Limb (tissue), 2 donors: ENCODE measurements around the gene MED12L.
A peak's percentile ranks its signal among the peaks of the same experiment; 100 is the strongest.
"Not testable (repeated sequence)": the region's sequence is repeated elsewhere in the genome, so short reads cannot be mapped to it uniquely, and the experiment has no call there.

Source experiments
- DNase-seq, 2 donors: peaks; one replicate each; pipeline ENCODE4 v3.0.0-alpha.2; 2016; ENCODE audit errors: extremely low spot score in 2 of 2

MED12L gene, protein sequence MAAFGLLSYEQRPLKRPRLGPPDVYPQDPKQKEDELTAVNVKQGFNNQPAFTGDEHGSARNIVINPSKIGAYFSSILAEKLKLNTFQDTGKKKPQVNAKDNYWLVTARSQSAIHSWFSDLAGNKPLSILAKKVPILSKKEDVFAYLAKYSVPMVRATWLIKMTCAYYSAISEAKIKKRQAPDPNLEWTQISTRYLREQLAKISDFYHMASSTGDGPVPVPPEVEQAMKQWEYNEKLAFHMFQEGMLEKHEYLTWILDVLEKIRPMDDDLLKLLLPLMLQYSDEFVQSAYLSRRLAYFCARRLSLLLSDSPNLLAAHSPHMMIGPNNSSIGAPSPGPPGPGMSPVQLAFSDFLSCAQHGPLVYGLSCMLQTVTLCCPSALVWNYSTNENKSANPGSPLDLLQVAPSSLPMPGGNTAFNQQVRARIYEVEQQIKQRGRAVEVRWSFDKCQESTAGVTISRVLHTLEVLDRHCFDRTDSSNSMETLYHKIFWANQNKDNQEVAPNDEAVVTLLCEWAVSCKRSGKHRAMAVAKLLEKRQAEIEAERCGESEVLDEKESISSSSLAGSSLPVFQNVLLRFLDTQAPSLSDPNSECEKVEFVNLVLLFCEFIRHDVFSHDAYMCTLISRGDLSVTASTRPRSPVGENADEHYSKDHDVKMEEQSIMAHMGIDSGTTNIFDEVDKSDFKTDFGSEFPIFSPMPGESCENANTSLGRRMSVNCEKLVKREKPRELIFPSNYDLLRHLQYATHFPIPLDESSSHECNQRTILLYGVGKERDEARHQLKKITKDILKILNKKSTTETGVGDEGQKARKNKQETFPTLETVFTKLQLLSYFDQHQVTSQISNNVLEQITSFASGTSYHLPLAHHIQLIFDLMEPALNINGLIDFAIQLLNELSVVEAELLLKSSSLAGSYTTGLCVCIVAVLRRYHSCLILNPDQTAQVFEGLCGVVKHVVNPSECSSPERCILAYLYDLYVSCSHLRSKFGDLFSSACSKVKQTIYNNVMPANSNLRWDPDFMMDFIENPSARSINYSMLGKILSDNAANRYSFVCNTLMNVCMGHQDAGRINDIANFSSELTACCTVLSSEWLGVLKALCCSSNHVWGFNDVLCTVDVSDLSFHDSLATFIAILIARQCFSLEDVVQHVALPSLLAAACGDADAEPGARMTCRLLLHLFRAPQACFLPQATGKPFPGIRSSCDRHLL (N-terminal part only)

GRCh38 chr3:151085227-151085888, at the start of gene MED12L:
MED12L (plus strand) TSS chr3:151085664; CDS start chr3:151086927, 1,263 bp downstream.
- peak; percentile 69 to 88 for DNase-seq

GRCh38 chr3:151037746-151038477, 47.6 kb upstream of the MED12L start:
- DNase-seq: peak; percentile 34 to 43

DNA sequence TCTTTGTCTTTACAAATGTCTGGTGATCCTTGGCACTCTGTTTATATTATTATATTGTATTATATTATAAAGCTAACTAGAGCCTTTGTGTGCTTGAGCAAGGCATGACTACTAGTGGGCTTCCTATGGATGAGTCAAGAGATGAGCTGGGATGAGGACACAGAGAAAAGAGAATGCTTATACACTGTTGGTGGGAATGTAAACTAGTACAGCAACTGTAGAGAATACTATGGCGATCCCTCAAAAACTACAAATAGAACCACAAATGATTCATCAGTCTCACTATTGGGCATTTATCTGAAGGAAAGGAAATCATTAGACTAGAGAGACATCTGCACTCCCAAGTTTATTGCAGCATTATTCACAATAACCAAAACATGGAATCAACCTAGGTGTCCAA, 40.8 kb upstream of the MED12L start:
- DNase-seq: no peak

DNA sequence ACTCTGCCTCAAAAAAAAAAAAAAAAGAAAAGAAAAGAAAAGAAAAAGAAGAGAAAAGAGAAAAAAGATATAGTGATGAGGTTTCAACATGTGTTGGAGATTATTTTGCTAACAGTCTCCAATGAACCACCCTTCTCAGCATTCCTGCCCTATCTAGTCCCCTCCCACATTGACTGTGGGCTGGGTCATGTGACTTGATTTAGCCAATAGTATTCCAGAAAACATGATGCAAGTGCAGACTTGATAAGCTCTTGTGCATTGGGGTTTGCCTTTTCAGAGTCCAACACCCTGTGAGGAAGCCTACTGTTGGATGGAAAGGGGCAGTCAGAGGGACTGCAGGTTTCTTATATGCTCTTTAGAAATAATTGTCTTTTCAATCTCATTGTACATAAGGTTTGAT, 37.8 kb upstream of the MED12L start:
- DNase-seq: no peak

DNA sequence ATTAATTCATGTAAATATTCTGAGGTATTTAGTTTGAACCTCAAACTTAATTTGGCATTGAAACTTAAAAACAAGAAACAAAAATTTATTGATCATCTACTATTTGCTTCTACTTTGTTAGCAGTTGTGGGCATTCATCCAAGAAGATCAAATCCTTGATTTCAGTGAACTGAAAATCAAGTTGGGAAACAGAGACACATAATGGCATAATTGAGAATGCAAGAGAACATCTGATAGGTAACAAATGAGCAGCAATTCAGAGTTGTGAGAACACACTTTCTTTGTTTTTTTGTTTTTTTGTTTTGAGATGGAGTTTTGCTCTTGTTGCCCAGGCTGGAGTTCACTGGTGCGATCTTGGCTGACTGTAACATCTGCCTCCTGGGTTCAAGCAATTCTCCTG, 33.9 kb upstream of the MED12L start:
- DNase-seq: no peak

DNA sequence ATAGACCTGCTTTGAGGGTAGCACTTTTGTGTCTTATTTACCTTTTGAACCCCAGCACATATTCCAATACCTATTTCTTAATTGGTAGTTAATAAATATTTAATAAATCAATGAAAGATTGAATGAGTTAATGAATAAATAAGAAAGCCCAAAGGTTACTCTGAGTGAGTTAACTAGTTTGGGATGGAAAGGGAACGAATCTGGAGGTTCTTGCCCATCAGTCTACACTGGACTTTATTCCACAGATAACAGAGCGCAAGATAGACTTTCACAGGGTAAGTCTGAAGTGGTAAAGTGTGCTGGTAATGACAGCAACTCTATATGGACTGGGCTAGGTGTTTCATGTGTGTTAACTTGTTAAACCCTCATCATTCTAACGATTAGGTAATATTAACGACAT, 33.1 kb upstream of the MED12L start:
- DNase-seq: no peak

DNA sequence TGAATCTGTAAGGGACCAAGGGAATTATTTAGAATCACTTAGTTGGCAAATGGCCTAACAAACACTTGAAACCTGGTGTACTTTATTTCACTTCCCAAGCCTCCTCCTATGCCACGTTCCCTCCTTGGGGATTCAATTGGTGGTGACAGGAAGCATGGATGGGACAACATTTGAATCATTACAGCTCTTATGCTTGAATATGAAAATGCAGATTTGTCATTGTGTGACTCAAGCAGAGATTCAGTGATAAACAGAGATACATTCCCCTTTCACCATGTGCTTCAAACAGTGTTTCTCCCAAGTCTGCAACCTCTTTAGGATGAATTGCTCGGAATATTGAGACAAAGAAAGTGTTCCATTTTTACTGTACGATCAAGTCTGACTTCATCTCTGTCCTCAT, 32.7 kb upstream of the MED12L start:
- DNase-seq: no peak

DNA sequence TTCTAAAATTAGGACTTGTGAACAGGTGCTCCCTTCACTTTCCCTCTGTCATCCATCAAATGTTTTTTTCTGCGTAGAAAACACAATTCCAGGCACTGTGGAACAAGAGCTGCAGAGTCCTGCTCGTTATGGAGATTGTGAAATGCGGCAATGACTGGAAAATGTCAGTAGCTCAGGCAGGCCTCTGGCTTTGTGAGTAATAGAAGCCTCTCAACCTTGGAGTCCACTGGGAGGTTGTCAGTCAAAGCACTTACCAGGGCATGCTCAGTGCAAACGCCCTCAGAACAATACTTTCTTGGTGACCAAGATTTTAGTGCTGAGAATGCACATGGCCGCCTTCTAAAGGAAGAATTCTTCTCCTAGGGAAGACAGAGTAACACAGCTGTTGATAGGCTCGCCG, 26.7 kb upstream of the MED12L start:
- no peak for DNase-seq

DNA sequence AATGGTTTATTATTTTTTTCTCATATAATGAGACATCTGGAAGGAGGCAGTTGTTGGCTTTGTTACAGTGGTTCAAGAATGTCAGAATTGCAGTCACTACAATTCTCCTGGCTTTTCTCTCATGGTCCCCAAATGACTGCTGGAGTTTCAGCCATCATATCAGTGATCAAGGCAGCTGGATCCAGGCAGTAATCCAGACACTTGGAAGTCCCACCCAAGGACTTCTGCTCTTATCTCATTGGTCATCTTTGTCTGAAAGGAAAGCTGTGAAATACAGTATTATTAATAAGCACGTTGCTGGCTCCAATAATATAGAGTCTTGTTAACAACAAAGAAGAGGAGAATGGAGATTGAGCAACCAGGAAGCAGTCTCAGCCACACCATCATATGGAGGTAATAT, 22.9 kb upstream of the MED12L start:
- peak in 1 of 2 donors; percentile 71 for DNase-seq

DNA sequence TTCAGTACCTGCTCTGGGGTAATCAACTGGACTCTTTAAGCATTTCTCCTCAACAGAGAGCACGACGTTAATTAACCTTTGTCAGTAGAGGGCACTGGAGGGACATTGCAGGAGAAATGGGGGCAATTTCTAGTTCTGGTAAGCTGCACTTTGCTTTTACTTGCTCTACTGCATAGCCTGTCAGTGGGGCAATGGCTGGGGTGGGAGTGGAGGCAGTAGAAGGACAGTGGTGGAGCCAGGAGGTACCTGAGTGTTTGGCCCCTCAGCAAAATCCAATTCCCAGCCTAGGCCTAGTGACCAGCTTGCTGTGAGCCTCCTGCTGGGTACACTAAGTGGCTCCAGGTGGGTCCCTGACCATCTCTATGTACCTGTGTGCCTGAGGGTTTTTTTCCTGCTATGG, 18.3 kb upstream of the MED12L start:
- DNase-seq: no peak

DNA sequence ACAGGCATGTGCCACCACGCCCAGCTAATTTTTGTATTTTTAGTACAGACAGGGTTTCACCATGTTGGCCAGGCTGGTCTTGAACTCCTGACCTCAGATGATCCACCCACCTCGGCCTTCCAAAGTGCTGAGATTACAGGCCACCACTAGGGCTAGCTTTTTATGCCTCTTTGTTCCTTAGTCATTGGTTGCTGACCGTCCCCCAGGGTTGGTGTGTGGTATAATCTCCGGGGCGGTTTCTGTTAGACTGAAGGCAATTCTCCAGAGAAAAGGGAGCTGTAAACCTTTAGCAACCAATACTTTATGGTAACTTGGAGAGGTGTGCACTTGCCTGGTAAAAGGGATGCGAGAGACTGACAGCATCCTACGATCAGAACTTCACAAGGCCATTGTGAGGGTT, 12.6 kb upstream of the MED12L start:
- DNase-seq: not testable (repeated sequence)

GRCh38 chr3:151074256-151074655, 11.2 kb upstream of the MED12L start:
- DNase-seq: no peak

- no peak for DNase-seq
Observed at GRCh38 chr3:151075869-151076562, 9.4 kb upstream of the MED12L start.

DNA sequence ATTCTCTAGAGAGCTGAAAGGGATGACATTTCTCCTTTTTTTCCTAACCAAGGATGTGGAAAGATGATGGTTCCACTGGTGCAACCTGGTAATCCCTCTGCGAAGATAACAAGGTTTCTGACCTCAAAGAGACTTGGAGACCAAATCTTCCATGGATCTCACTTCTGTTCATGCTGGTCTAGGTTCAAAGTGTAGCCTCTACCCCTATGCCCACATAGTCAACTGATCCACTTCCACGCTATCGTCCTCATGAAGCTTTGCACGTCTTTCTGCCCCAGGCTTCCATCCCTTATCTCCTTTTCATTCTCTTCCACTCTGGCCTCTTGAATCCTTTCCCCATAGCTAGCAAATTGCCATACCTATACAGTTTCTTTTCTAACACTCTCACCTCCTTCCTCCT, 8.8 kb upstream of the MED12L start:
- no peak for DNase-seq

DNA sequence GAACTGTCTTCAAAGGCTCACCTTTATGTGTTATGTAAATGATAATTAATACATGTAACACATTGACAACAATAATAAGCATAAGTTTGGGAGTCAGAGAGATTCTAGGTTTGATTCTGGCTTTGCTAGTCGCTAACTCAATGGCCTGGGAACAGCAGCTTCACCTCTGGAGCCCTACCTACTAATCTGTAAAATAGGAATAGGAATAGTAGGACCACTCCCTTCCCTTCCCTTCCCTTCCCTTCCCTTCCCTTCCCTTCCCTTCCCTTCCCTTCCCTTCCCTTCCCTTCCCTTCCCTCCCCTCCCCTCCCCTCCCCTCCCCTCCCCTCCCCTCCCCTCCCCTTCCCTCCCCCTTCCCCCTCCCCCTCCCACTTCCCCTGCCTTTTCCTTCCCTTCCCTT, 4.4 kb upstream of the MED12L start:
- not testable (repeated sequence) for DNase-seq

DNA sequence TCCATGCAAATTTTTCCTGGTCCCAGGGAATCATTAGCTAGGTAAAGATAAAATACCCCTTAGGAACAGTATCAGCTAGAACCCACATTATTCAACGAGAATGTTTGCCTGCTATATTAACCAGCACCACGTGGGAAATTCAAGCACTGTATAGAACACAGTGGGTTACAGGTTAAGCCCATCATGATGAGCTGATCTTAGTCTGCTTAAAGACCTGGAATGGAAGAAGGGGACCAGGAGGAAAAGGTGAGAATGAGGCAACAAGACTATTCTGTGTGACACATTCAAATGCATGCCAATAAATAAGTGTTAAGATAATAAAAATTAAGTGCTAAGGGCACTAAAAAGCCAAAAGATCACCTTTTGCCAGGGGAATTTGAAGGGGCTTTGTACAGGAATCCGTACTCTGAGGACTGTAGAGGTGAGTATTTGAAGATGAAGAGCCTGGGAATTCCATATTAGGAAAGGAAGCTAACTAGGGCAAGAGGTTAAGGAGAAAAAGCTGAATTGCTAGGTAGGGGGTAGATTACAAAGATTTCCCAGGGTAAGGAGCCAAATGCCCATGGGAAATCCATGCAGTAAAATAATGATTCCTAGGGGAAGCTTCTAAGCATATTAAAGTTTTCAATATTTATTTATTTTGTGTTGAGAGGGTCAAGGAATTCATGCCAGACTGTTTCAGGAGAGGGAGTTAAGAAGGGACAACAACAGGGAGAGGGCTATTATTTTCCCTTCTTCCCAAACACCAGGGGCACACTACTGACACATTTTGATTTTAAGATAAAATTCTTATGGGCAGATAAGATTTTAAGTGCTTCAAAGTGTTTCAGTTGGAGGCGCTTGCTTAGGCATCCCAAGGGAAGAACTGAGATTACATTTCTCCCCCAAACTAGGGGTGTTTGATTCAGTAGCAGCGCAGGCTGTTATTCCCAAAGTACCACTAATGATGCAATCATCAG, 2.3 kb upstream of the MED12L start:
- no peak for DNase-seq

- DNase-seq: no peak
Observed at GRCh38 chr3:151084893-151085226, 604 bp upstream of the MED12L start.

GRCh38 chr3:151085889-151086483, 522 bp downstream of the MED12L start:
- DNase-seq: peak in 1 of 2 donors; percentile 77
